ENCODE results near the gene FUCA2.

Gene FUCA2

GRCh38 chr6:143539734-143540133 is 28.2 kb upstream of the FUCA2 start:
- WGBS (ENCODE audit: extremely low coverage, insufficient coverage, insufficient read length): no CpG with 5 or more reads among the region's 7 CpGs
- Histone ChIP-seq H3K27ac (ENCODE audit: low read depth, low read length) (no peak overlapping the region), H4K12ac (ENCODE audit: low read depth, low read length) (no peak overlapping the region), H3K14ac (ENCODE audit: low read length) (no peak overlapping the region), H3K27me3 (ENCODE audit: insufficient read depth, low read length) (peaks cover 11% of the 10 kb centered on the region), H3K23ac (ENCODE audit: low read length) (no peak overlapping the region), H2BK120ac (ENCODE audit: insufficient read depth, low read length, poor library complexity) (no peak overlapping the region), H2BK12ac (ENCODE audit: low read length) (no peak overlapping the region), H2BK5ac (ENCODE audit: low read depth, low read length, poor library complexity) (no peak overlapping the region), H3K79me1 (ENCODE audit: low read length) (peaks cover 3% of the 10 kb centered on the region), H3K4me1 (ENCODE audit: control insufficient read depth in 1 of 2, insufficient read depth in 2 of 2, low read length in 2 of 2) (peaks cover 0 to 2% of the 10 kb centered on the region in 2 experiments), H3K18ac (ENCODE audit: low read length) (no peak overlapping the region), H3K4me2 (ENCODE audit: low read length) (no peak overlapping the region), H3K36me3 (ENCODE audit: control insufficient read depth in 1 of 2, insufficient read depth in 2 of 2, low read length in 2 of 2) (no peaks in the 10 kb centered on the region), H3K79me2 (ENCODE audit: control insufficient read depth, insufficient read depth, low read length, poor library complexity) (no peaks in the 10 kb centered on the region), H2AFZ (ENCODE audit: insufficient read depth, low read length, poor library complexity) (no peak overlapping the region), H3K4ac (ENCODE audit: low read depth, low read length) (no peak overlapping the region), H3K9ac (ENCODE audit: low read length) (no peak overlapping the region), H2AK5ac (ENCODE audit: low read length) (no peak overlapping the region), H4K91ac (ENCODE audit: low read depth, low read length) (no peak overlapping the region), H3K4me3 (ENCODE audit: low read depth, low read length) (no peak overlapping the region), H4K8ac (ENCODE audit: low read depth, low read length) (no peak overlapping the region), H3K9me3 (ENCODE audit: insufficient read depth, low read depth, low read length) (no peaks in the 10 kb centered on the region)
- DNase-seq: no peak

- DNase-seq: no peak
- Histone ChIP-seq H3K4me3 (ENCODE audit: low read depth, low read length) (no peak overlapping the region), H3K4ac (ENCODE audit: low read depth, low read length) (no peak overlapping the region), H3K4me2 (ENCODE audit: low read length) (no peak overlapping the region), H4K91ac (ENCODE audit: low read depth, low read length) (no peak overlapping the region), H3K27me3 (ENCODE audit: insufficient read depth, low read length) (peaks cover 11% of the 10 kb centered on the region), H3K18ac (ENCODE audit: low read length) (no peak overlapping the region), H3K23ac (ENCODE audit: low read length) (no peak overlapping the region), H3K9me3 (ENCODE audit: insufficient read depth, low read depth, low read length) (no peaks in the 10 kb centered on the region), H2AK5ac (ENCODE audit: low read length) (no peak overlapping the region), H4K12ac (ENCODE audit: low read depth, low read length) (no peak overlapping the region), H3K4me1 (ENCODE audit: control insufficient read depth in 1 of 2, insufficient read depth in 2 of 2, low read length in 2 of 2) (peaks cover 0 to 2% of the 10 kb centered on the region in 2 experiments), H3K9ac (ENCODE audit: low read length) (no peak overlapping the region), H3K79me1 (ENCODE audit: low read length) (peaks cover 3% of the 10 kb centered on the region), H2BK12ac (ENCODE audit: low read length) (no peak overlapping the region), H2BK120ac (ENCODE audit: insufficient read depth, low read length, poor library complexity) (no peak overlapping the region), H3K79me2 (ENCODE audit: control insufficient read depth, insufficient read depth, low read length, poor library complexity) (no peaks in the 10 kb centered on the region), H2BK5ac (ENCODE audit: low read depth, low read length, poor library complexity) (no peak overlapping the region), H3K36me3 (ENCODE audit: control insufficient read depth in 1 of 2, insufficient read depth in 2 of 2, low read length in 2 of 2) (no peaks in the 10 kb centered on the region), H2AFZ (ENCODE audit: insufficient read depth, low read length, poor library complexity) (no peak overlapping the region), H4K8ac (ENCODE audit: low read depth, low read length) (no peak overlapping the region), H3K27ac (ENCODE audit: low read depth, low read length) (no peak overlapping the region), H3K14ac (ENCODE audit: low read length) (no peak overlapping the region)
- WGBS (ENCODE audit: extremely low coverage, insufficient coverage, insufficient read length): no CpG with 5 or more reads among the region's 4 CpGs
Measured at GRCh38 chr6:143539106-143539505, 27.6 kb upstream of the FUCA2 start.

GRCh38 chr6:143538374-143538773 is 26.9 kb upstream of the FUCA2 start:
- H4K91ac ChIP-seq (ENCODE audit: low read depth, low read length): no peak overlapping the region
- H3K4me3 ChIP-seq (ENCODE audit: low read depth, low read length): no peak overlapping the region
- no peak overlapping the region for H2BK120ac ChIP-seq (ENCODE audit: insufficient read depth, low read length, poor library complexity)
- H2AK5ac ChIP-seq (ENCODE audit: low read length): no peak overlapping the region
- no peak overlapping the region for H3K14ac ChIP-seq (ENCODE audit: low read length)
- peaks cover 11% of the 10 kb centered on the region for H3K27me3 ChIP-seq (ENCODE audit: insufficient read depth, low read length)
- H3K27ac ChIP-seq (ENCODE audit: low read depth, low read length): no peak overlapping the region
- no peak overlapping the region for H4K12ac ChIP-seq (ENCODE audit: low read depth, low read length)
- no peak overlapping the region for H3K23ac ChIP-seq (ENCODE audit: low read length)
- no peaks in the 10 kb centered on the region for H3K9me3 ChIP-seq (ENCODE audit: insufficient read depth, low read depth, low read length)
- H3K79me2 ChIP-seq (ENCODE audit: control insufficient read depth, insufficient read depth, low read length, poor library complexity): no peaks in the 10 kb centered on the region
- H3K4me1 ChIP-seq (ENCODE audit: control insufficient read depth in 1 of 2, insufficient read depth in 2 of 2, low read length in 2 of 2): peaks cover 0 to 2% of the 10 kb centered on the region in 2 experiments
- H3K79me1 ChIP-seq (ENCODE audit: low read length): peaks cover 3% of the 10 kb centered on the region
- H3K18ac ChIP-seq (ENCODE audit: low read length): no peak overlapping the region
- no peak overlapping the region for H2BK5ac ChIP-seq (ENCODE audit: low read depth, low read length, poor library complexity)
- H3K4me2 ChIP-seq (ENCODE audit: low read length): no peak overlapping the region
- DNase-seq: no peak
- H3K4ac ChIP-seq (ENCODE audit: low read depth, low read length): no peak overlapping the region
- no peak overlapping the region for H2AFZ ChIP-seq (ENCODE audit: insufficient read depth, low read length, poor library complexity)
- H3K36me3 ChIP-seq (ENCODE audit: control insufficient read depth in 1 of 2, insufficient read depth in 2 of 2, low read length in 2 of 2): no peaks in the 10 kb centered on the region
- no CpG with 5 or more reads among the region's 7 CpGs for WGBS (ENCODE audit: extremely low coverage, insufficient coverage, insufficient read length)
- no peak overlapping the region for H3K9ac ChIP-seq (ENCODE audit: low read length)
- no peak overlapping the region for H2BK12ac ChIP-seq (ENCODE audit: low read length)
- H4K8ac ChIP-seq (ENCODE audit: low read depth, low read length): no peak overlapping the region

DNA sequence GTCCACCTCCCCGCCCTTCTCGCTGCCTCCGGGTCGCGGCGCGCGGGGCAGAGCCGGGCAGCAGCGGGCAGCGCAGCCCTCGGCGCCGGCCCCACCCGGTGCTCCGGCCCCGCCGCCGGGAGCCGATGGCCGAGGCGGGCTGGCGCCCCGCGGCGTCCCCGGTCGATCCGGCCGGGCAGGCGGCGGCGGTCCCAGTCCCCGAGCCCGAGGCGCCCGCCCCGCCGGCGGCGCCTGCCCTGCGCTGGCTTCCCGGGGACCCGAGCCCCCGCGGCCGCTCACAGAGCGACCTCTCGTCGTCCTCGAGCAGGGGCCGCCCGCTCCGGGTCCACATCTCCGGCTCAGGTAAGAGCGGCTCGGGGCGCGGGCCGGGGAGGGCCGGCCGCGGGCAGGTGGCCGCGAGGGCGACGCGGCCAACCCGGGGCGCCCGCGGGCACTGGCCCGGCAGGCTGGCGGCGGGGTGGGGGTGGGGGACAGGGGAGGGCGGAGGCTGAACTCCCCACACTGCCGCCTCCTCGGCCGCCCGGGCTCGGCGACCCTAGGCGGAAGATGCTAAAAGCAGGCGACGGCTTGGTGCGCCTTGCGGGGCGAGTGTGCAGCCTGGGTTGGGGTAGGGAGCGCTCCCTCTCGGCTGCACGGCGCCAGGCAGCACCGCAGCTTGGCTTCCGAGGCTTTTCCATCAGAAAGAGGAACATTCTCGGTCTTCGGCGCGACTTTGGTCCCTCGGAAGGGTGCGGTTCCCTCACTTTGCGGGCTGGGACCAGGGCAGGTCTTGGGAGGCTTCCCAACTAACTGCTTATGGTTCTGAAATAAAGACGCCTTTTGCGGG is 25.6 kb upstream of the FUCA2 start:
- H3K18ac ChIP-seq (ENCODE audit: low read length): no peak overlapping the region
- WGBS (ENCODE audit: extremely low coverage, insufficient coverage, insufficient read length): no CpG with 5 or more reads among the region's 103 CpGs

More for the DNA sequence above, 25.6 kb upstream of the FUCA2 start:
- Histone ChIP-seq H3K36me3 (ENCODE audit: control insufficient read depth in 1 of 2, insufficient read depth in 2 of 2, low read length in 2 of 2) (no peaks in the 10 kb centered on the region), H3K23ac (ENCODE audit: low read length) (no peak overlapping the region), H3K14ac (ENCODE audit: low read length) (no peak overlapping the region), H4K12ac (ENCODE audit: low read depth, low read length) (no peak overlapping the region), H3K4me3 (ENCODE audit: low read depth, low read length) (peak overlapping the region; percentile 69), H3K4me1 (ENCODE audit: control insufficient read depth in 1 of 2, insufficient read depth in 2 of 2, low read length in 2 of 2) (peaks cover 0 to 2% of the 10 kb centered on the region in 2 experiments), H2BK12ac (ENCODE audit: low read length) (no peak overlapping the region), H2AK5ac (ENCODE audit: low read length) (no peak overlapping the region), H2BK5ac (ENCODE audit: low read depth, low read length, poor library complexity) (no peak overlapping the region), H3K79me1 (ENCODE audit: low read length) (peaks cover 3% of the 10 kb centered on the region), H2AFZ (ENCODE audit: insufficient read depth, low read length, poor library complexity) (peak overlapping the region; percentile 79), H3K4me2 (ENCODE audit: low read length) (peak overlapping the region; percentile 63), H3K9ac (ENCODE audit: low read length) (no peak overlapping the region), H4K8ac (ENCODE audit: low read depth, low read length) (no peak overlapping the region), H3K27ac (ENCODE audit: low read depth, low read length) (no peak overlapping the region), H2BK120ac (ENCODE audit: insufficient read depth, low read length, poor library complexity) (no peak overlapping the region), H3K9me3 (ENCODE audit: insufficient read depth, low read depth, low read length) (no peaks in the 10 kb centered on the region), H3K79me2 (ENCODE audit: control insufficient read depth, insufficient read depth, low read length, poor library complexity) (no peaks in the 10 kb centered on the region), H3K4ac (ENCODE audit: low read depth, low read length) (no peak overlapping the region), H4K91ac (ENCODE audit: low read depth, low read length) (no peak overlapping the region), H3K27me3 (ENCODE audit: insufficient read depth, low read length) (peaks cover 11% of the 10 kb centered on the region)
- peak; percentile 30 to 56 for DNase-seq

Data from trophoblast cell (in vitro differentiated cells and primary cell).